Endothelial cell of umbilical vein (primary cell): Measurements from ENCODE around the gene ELF3. TPM values are rescaled to one million over a fixed set of nuclear protein-coding genes. Genes with fewer than 3 reads are reported as not detected.

ENCODE experiments used
- BruUV-seq: library from RNA; stranded (reverse); fragments of 400-500 nt; replicated peaks from 2 replicates; lab custom pipeline; 2021; lab: Mats Ljungman, UMichigan
- CTCF ChIA-PET: fragments of 300-600, 350-600 bp; sonication (Branson Sonifier 250); formaldehyde crosslinking; loops from one replicate; lab custom pipeline; 2021; ENCODE audit warnings: antibody characterized with exemption, inconsistent platforms; lab: Charles Lee
- POLR2A ChIA-PET: fragments of 300-600, 350-600 bp; sonication (Branson Sonifier 250); formaldehyde crosslinking; loops from one replicate; lab custom pipeline; 2021; ENCODE audit warnings: antibody characterized with exemption, inconsistent platforms; lab: Charles Lee
- DNase-seq: peaks from one replicate; pipeline ENCODE4 v3.0.0-alpha.2; 2011; ENCODE audit warnings: low read depth, low spot score
- FAIRE-seq: peaks from 2 replicates; lab custom pipeline; 2011; peaks lifted over from hg19 to GRCh38; lab: Jason Lieb, UNC
- H2AFZ ChIP-seq: 2 replicates; pipeline ENCODE4 v1.6.0; 2012; ENCODE audit warnings: low read depth, low read length, control low read depth, inconsistent platforms
- H3K27ac ChIP-seq: 2 replicates; pipeline ENCODE4 v1.5.1; 2011; ENCODE audit warnings: low read depth, mild to moderate bottlenecking, control low read depth, low read length, moderate library complexity; ENCODE audit not compliant: insufficient read depth
- H3K27me3 ChIP-seq, 2 experiments: 2 replicates each; pipeline versions ENCODE4 v1.6.0 to v1.6.1; 2011; ENCODE audit warnings: low read length in 2 of 2, mixed read lengths in 1 of 2; ENCODE audit not compliant: control insufficient read depth in 2 of 2, insufficient read depth in 2 of 2
- H3K36me3 ChIP-seq, 2 experiments: 2 replicates in 1 of 2; 3 replicates in 1 of 2; pipeline ENCODE4 v1.5.1; 2011; ENCODE audit warnings: low read length in 2 of 2, mild to moderate bottlenecking in 1 of 2, moderate library complexity in 1 of 2; ENCODE audit not compliant: control insufficient read depth in 2 of 2, insufficient read depth in 2 of 2; ENCODE audit errors: extremely low read depth in 1 of 2
- H3K4me1 ChIP-seq: 3 replicates; pipeline ENCODE4 v1.5.1; 2011; ENCODE audit warnings: mild to moderate bottlenecking, low read length; ENCODE audit not compliant: control insufficient read depth, insufficient read depth; ENCODE audit errors: extremely low read depth
- H3K4me2 ChIP-seq: 2 replicates; pipeline ENCODE4 v1.6.1; 2011; ENCODE audit warnings: low read length, control low read depth, mixed read lengths; ENCODE audit not compliant: insufficient read depth
- H3K4me3 ChIP-seq, 3 experiments: fragments of 200-600 bp in 1 of 3; sonication (generic), shearing (Covaris generic) in 1 of 3; replicated peaks in 1 of 3; 2 replicates each; pipeline ENCODE4 v1.5.1; 2011 to 2016; ENCODE audit warnings: control low read depth in 3 of 3, low read length in 3 of 3, mild to moderate bottlenecking in 2 of 3, inconsistent platforms in 1 of 3, low read depth in 1 of 3, moderate library complexity in 1 of 3; ENCODE audit not compliant: insufficient read depth in 1 of 3
- H3K79me2 ChIP-seq: 2 replicates; pipeline ENCODE4 v1.6.0; 2012; ENCODE audit warnings: low read length, inconsistent platforms; ENCODE audit not compliant: control insufficient read depth, insufficient read depth
- H3K9ac ChIP-seq: replicated peaks from 2 replicates; pipeline ENCODE3; 2011; ENCODE audit warnings: low read length, control low read depth; ENCODE audit not compliant: insufficient read depth; ENCODE audit errors: extremely low read depth
- H3K9me1 ChIP-seq: replicated peaks from 3 replicates; pipeline ENCODE4 v1.6.0; 2011; ENCODE audit warnings: mild to moderate bottlenecking, low read length; ENCODE audit not compliant: control insufficient read depth, insufficient read depth; ENCODE audit errors: extremely low read depth
- H3K9me3 ChIP-seq: replicated peaks from 2 replicates; pipeline ENCODE4 v1.5.1; 2012; ENCODE audit warnings: low read length, inconsistent platforms; ENCODE audit not compliant: control insufficient read depth, insufficient read depth
- H4K20me1 ChIP-seq: replicated peaks from 2 replicates; pipeline ENCODE3; 2011; ENCODE audit warnings: mild to moderate bottlenecking, low read length; ENCODE audit not compliant: control insufficient read depth, insufficient read depth; ENCODE audit errors: extremely low read depth
- EZH2 ChIP-seq: IDR thresholded peaks from 2 replicates; pipeline ENCODE4 v1.6.1; 2012; ENCODE audit warnings: borderline replicate concordance, low read depth, mild to moderate bottlenecking, moderate library complexity, low read length, inconsistent platforms; ENCODE audit not compliant: severe bottlenecking
- FOS ChIP-seq: IDR thresholded peaks from 2 replicates; pipeline ENCODE4 v1.6.1; 2011; ENCODE audit warnings: mild to moderate bottlenecking, low read length, moderate library complexity, borderline replicate concordance; ENCODE audit not compliant: insufficient read depth
- GATA2 ChIP-seq: IDR thresholded peaks from 2 replicates; pipeline ENCODE4 v1.7.0; 2011; ENCODE audit warnings: low read depth, mild to moderate bottlenecking, moderate library complexity, mixed read lengths, low read length; ENCODE audit not compliant: insufficient read length, insufficient read depth
- JUN ChIP-seq: IDR thresholded peaks from 2 replicates; pipeline ENCODE4 v1.6.1; 2011; ENCODE audit warnings: borderline replicate concordance, low read depth; ENCODE audit not compliant: insufficient read length, insufficient read depth
- MAX ChIP-seq: IDR thresholded peaks from 2 replicates; pipeline ENCODE4 v1.6.1; 2011; ENCODE audit not compliant: insufficient read depth, insufficient read length
- POLR2A ChIP-seq: IDR thresholded peaks from 2 replicates; pipeline ENCODE4 v1.6.1; 2012; ENCODE audit warnings: low read depth, mild to moderate bottlenecking, control low read depth, low read length
- POLR2AphosphoS5 ChIP-seq: IDR thresholded peaks from 2 replicates; pipeline ENCODE4 v1.6.1; 2012; ENCODE audit warnings: low read depth, mild to moderate bottlenecking, control low read depth, low read length, moderate library complexity; ENCODE audit not compliant: insufficient read depth
- dilution Hi-C: fragments of 300-500 bp; cut with MboI; formaldehyde crosslinking; loops from one replicate; pipeline ENCODE4 v1.15.0; 2019; ENCODE audit warnings: low sequenced_read_pairs; ENCODE audit not compliant: extremely low pct_ligation_motif_present
- intact Hi-C: fragments of 100-400 bp; cut with micrococcal nuclease; formaldehyde crosslinking; loops from one replicate; pipeline ENCODE4 v1.10.0; 2022
- polyA plus RNA-seq, 4 experiments: library from polyadenylated mRNA; depleted of rRNA in 3 of 4; stranded (reverse) in 3 of 4; unstranded in 1 of 4; fragments of >200 nt; gene quantifications; 2 replicates each; pipeline versions ENCODE4 v1.2.1 to v1.2.3, GENCODE V29; 2011 to 2012; ENCODE audit warnings: missing spikeins in 1 of 4
- total RNA-seq: library from RNA; stranded (reverse); gene quantifications from 2 replicates; pipeline ENCODE4 v1.2.3, GENCODE V29; 2021
- TF ChIP-seq, protein P1 (sequence below), 2 donors: IDR thresholded peaks; 1 replicate in 1 of 2; 2 replicates in 1 of 2; pipeline ENCODE4 v1.5.1; 2011; ENCODE audit warnings: low read length in 2 of 2, mild to moderate bottlenecking in 2 of 2, moderate library complexity in 2 of 2, control low read depth in 1 of 2, inconsistent platforms in 1 of 2, low read depth in 1 of 2; ENCODE audit not compliant: insufficient read depth in 1 of 2; ENCODE audit errors: extremely low read depth in 1 of 2

Gene ELF3
- total and polyA plus RNA-seq, 2 donors (not counting 3 experiments of a cell fraction or from before 2014, with no cell fraction given) = 0.07 to 0.29 TPM

- Histone ChIP-seq H3K4me2 (no peak overlapping the region), H4K20me1 (no peaks in the 10 kb centered on the region), H3K27me3 (peaks cover 0 to 3% of the 10 kb centered on the region in 2 experiments), H3K9me1 (no peaks in the 10 kb centered on the region), H3K9ac (no peak overlapping the region), H3K9me3 (no peaks in the 10 kb centered on the region), H3K4me1 (peaks cover 11% of the 10 kb centered on the region), H3K27ac (no peak overlapping the region), H2AFZ (peak overlapping the region; percentile 2), H3K36me3 (no peaks in the 10 kb centered on the region), H3K79me2 (no peaks in the 10 kb centered on the region), H3K4me3 (no peak overlapping the region)
- dilution Hi-C loops = no loop called here
- no TSS peak for BruUV-seq
- DNase-seq (peak; percentile 29), FAIRE-seq (peak; percentile 86)
- TF ChIP-seq GATA2 (no peak), MAX (no peak), POLR2AphosphoS5 (no peak), EZH2 (no peak), POLR2A (no peak), FOS (peak; percentile 59), JUN (no peak)
- TF ChIP-seq, protein P1, sequence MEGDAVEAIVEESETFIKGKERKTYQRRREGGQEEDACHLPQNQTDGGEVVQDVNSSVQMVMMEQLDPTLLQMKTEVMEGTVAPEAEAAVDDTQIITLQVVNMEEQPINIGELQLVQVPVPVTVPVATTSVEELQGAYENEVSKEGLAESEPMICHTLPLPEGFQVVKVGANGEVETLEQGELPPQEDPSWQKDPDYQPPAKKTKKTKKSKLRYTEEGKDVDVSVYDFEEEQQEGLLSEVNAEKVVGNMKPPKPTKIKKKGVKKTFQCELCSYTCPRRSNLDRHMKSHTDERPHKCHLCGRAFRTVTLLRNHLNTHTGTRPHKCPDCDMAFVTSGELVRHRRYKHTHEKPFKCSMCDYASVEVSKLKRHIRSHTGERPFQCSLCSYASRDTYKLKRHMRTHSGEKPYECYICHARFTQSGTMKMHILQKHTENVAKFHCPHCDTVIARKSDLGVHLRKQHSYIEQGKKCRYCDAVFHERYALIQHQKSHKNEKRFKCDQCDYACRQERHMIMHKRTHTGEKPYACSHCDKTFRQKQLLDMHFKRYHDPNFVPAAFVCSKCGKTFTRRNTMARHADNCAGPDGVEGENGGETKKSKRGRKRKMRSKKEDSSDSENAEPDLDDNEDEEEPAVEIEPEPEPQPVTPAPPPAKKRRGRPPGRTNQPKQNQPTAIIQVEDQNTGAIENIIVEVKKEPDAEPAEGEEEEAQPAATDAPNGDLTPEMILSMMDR (IDR thresholded peaks at IDR 0.05; ENCODE audit: extremely low read depth in 1 of 2, insufficient read depth in 1 of 2, low read depth in 1 of 2, low read length in 2 of 2) = no peak
- CTCF ChIA-PET = no interaction called here
- POLR2A ChIA-PET = no interaction called here
- intact Hi-C loops = no loop called here
Observed at GRCh38 chr1:202058001-202058908, 47.9 kb downstream of the ELF3 start.
